Measurements from ENCODE around the gene POM121. TPM values are rescaled to one million over a fixed set of nuclear protein-coding genes. Genes with fewer than 3 reads are reported as not detected.
"Not testable (repeated sequence)": the region's sequence is repeated elsewhere in the genome, so short reads cannot be mapped to it uniquely, and the experiment has no call there.

POM121 gene
- total RNA-seq, 2 donors from 2014 or later = 21.5 to 25.5 TPM

- not testable (repeated sequence) for H3K36me3 ChIP-seq; H3K27me3 ChIP-seq (replicated peaks; ENCODE audit: insufficient read depth); H3K27ac ChIP-seq; H3K4me3 ChIP-seq; H3K4me1 ChIP-seq (ENCODE audit: control insufficient read depth in 1 of 2, low read depth in 2 of 2); DNase-seq (ENCODE audit: low spot score); ATAC-seq (ENCODE audit: insufficient number of reproducible peaks, low FRiP score, low read depth); H3K9me3 ChIP-seq
Measured at GRCh38 chr7:72963056-72963455, 38.2 kb downstream of the POM121 start.

GRCh38 chr7:72965186-72965975 lies 40.5 kb downstream of the POM121 start:
- H3K27ac ChIP-seq; H3K27me3 ChIP-seq (replicated peaks; ENCODE audit: insufficient read depth); H3K9me3 ChIP-seq; H3K4me1 ChIP-seq (ENCODE audit: control insufficient read depth in 1 of 2, low read depth in 2 of 2); H3K36me3 ChIP-seq; H3K4me3 ChIP-seq; ATAC-seq (ENCODE audit: insufficient number of reproducible peaks, low FRiP score, low read depth); DNase-seq (ENCODE audit: low spot score): not testable (repeated sequence)

GRCh38 chr7:72966892-72967291 lies 42.0 kb downstream of the POM121 start:
- DNase-seq (ENCODE audit: low spot score); H3K4me3 ChIP-seq; H3K9me3 ChIP-seq; H3K27me3 ChIP-seq (replicated peaks; ENCODE audit: insufficient read depth); ATAC-seq (ENCODE audit: insufficient number of reproducible peaks, low FRiP score, low read depth); H3K4me1 ChIP-seq (ENCODE audit: control insufficient read depth in 1 of 2, low read depth in 2 of 2); H3K36me3 ChIP-seq; H3K27ac ChIP-seq: not testable (repeated sequence)

- H3K9me3 ChIP-seq; H3K27ac ChIP-seq; H3K4me1 ChIP-seq (ENCODE audit: control insufficient read depth in 1 of 2, low read depth in 2 of 2); H3K4me3 ChIP-seq; H3K27me3 ChIP-seq (replicated peaks; ENCODE audit: insufficient read depth); DNase-seq (ENCODE audit: low spot score); ATAC-seq (ENCODE audit: insufficient number of reproducible peaks, low FRiP score, low read depth); H3K36me3 ChIP-seq: not testable (repeated sequence)
Measured at GRCh38 chr7:72968980-72969516, 44.2 kb downstream of the POM121 start, which contains the start of gene TRIM74. Gene TRIM74 (minus strand): TSS chr7:72969466. CDS start chr7:72966157, 3,309 bp downstream.

GRCh38 chr7:72969688-72970087 lies 44.8 kb downstream of the POM121 start:
- not testable (repeated sequence) for H3K27me3 ChIP-seq (replicated peaks; ENCODE audit: insufficient read depth); H3K27ac ChIP-seq; H3K4me3 ChIP-seq; H3K4me1 ChIP-seq (ENCODE audit: control insufficient read depth in 1 of 2, low read depth in 2 of 2); ATAC-seq (ENCODE audit: insufficient number of reproducible peaks, low FRiP score, low read depth); DNase-seq (ENCODE audit: low spot score); H3K9me3 ChIP-seq; H3K36me3 ChIP-seq

- H3K36me3 ChIP-seq; ATAC-seq (ENCODE audit: insufficient number of reproducible peaks, low FRiP score, low read depth); DNase-seq (ENCODE audit: low spot score); H3K27me3 ChIP-seq (replicated peaks; ENCODE audit: insufficient read depth); H3K4me3 ChIP-seq; H3K4me1 ChIP-seq (ENCODE audit: control insufficient read depth in 1 of 2, low read depth in 2 of 2); H3K9me3 ChIP-seq; H3K27ac ChIP-seq: not testable (repeated sequence)
Measured at GRCh38 chr7:72971505-72971904, 46.6 kb downstream of the POM121 start.

- not testable (repeated sequence) for H3K4me1 ChIP-seq (ENCODE audit: control insufficient read depth in 1 of 2, low read depth in 2 of 2); H3K27me3 ChIP-seq (replicated peaks; ENCODE audit: insufficient read depth); H3K9me3 ChIP-seq; ATAC-seq (ENCODE audit: insufficient number of reproducible peaks, low FRiP score, low read depth); H3K36me3 ChIP-seq; DNase-seq (ENCODE audit: low spot score); H3K4me3 ChIP-seq; H3K27ac ChIP-seq
Measured at GRCh38 chr7:72974781-72975180, 49.9 kb downstream of the POM121 start.

- H3K27me3 ChIP-seq (replicated peaks; ENCODE audit: insufficient read depth); ATAC-seq (ENCODE audit: insufficient number of reproducible peaks, low FRiP score, low read depth); DNase-seq (ENCODE audit: low spot score); H3K9me3 ChIP-seq; H3K4me1 ChIP-seq (ENCODE audit: control insufficient read depth in 1 of 2, low read depth in 2 of 2); H3K36me3 ChIP-seq; H3K4me3 ChIP-seq; H3K27ac ChIP-seq: not testable (repeated sequence)
Measured at GRCh38 chr7:72975656-72976286, 50.9 kb downstream of the POM121 start.

GRCh38 chr7:72976434-72976833 lies 51.5 kb downstream of the POM121 start:
- not testable (repeated sequence) for H3K27me3 ChIP-seq (replicated peaks; ENCODE audit: insufficient read depth); ATAC-seq (ENCODE audit: insufficient number of reproducible peaks, low FRiP score, low read depth); DNase-seq (ENCODE audit: low spot score); H3K36me3 ChIP-seq; H3K4me3 ChIP-seq; H3K27ac ChIP-seq; H3K4me1 ChIP-seq (ENCODE audit: control insufficient read depth in 1 of 2, low read depth in 2 of 2); H3K9me3 ChIP-seq

GRCh38 chr7:72980382-72980781 lies 55.5 kb downstream of the POM121 start:
- ATAC-seq (ENCODE audit: insufficient number of reproducible peaks, low FRiP score, low read depth) = not testable (repeated sequence)

GRCh38 chr7:72982084-72982483 lies 57.2 kb downstream of the POM121 start:
- ATAC-seq (ENCODE audit: insufficient number of reproducible peaks, low FRiP score, low read depth); DNase-seq (ENCODE audit: low spot score); H3K36me3 ChIP-seq; H3K9me3 ChIP-seq; H3K4me1 ChIP-seq (ENCODE audit: control insufficient read depth in 1 of 2, low read depth in 2 of 2); H3K4me3 ChIP-seq; H3K27ac ChIP-seq; H3K27me3 ChIP-seq (replicated peaks; ENCODE audit: insufficient read depth): not testable (repeated sequence)

More at GRCh38 chr7:72980382-72980781, 55.5 kb downstream of the POM121 start:
- not testable (repeated sequence) for DNase-seq (ENCODE audit: low spot score); H3K4me1 ChIP-seq (ENCODE audit: control insufficient read depth in 1 of 2, low read depth in 2 of 2); H3K4me3 ChIP-seq; H3K27ac ChIP-seq; H3K27me3 ChIP-seq (replicated peaks; ENCODE audit: insufficient read depth); H3K9me3 ChIP-seq; H3K36me3 ChIP-seq

GRCh38 chr7:72990146-72990913 lies 65.4 kb downstream of the POM121 start:
- H3K27me3 ChIP-seq (replicated peaks; ENCODE audit: insufficient read depth); H3K9me3 ChIP-seq; H3K27ac ChIP-seq; H3K4me3 ChIP-seq; H3K4me1 ChIP-seq (ENCODE audit: control insufficient read depth in 1 of 2, low read depth in 2 of 2); DNase-seq (ENCODE audit: low spot score); H3K36me3 ChIP-seq: not testable (repeated sequence)
- peak; percentile 50 for ATAC-seq (ENCODE audit: insufficient number of reproducible peaks, low FRiP score, low read depth)

Measured in thoracic aorta (tissue), 2 donors.